Effector CD8-positive, alpha-beta T cell (primary cell): Measurements from ENCODE around the gene FOXJ1.

Experiments used
- DNase-seq: peaks from one replicate; lab custom pipeline; 2025; lab: John Stamatoyannopoulos, UW

Gene FOXJ1

GRCh38 chr17:76140661-76141211 is 309 bp downstream of the FOXJ1 start:
- no peak for DNase-seq

GRCh38 chr17:76139801-76140660 is 1.0 kb downstream of the FOXJ1 start:
- peak; percentile 44 for DNase-seq

GRCh38 chr17:76138896-76139752 is 1.9 kb downstream of the FOXJ1 start:
- no peak for DNase-seq

GRCh38 chr17:76138234-76138895 is 2.7 kb downstream of the FOXJ1 start:
- DNase-seq, result no peak

GRCh38 chr17:76137351-76138233 is 3.5 kb downstream of the FOXJ1 start:
- DNase-seq, result no peak

GRCh38 chr17:76137001-76137350 is 4.1 kb downstream of the FOXJ1 start:
- no peak for DNase-seq

GRCh38 chr17:76136276-76137000 is 4.6 kb downstream of the FOXJ1 start:
- no peak for DNase-seq

- no peak for DNase-seq
These were observed 5.2 kb downstream of the FOXJ1 start for GRCh38 chr17:76135810-76136188.

- DNase-seq, result no peak
These were observed 5.9 kb downstream of the FOXJ1 start for GRCh38 chr17:76134911-76135809.

GRCh38 chr17:76132574-76133338 is 8.3 kb downstream of the FOXJ1 start:
- DNase-seq, result no peak

GRCh38 chr17:76131692-76132573 is 9.1 kb downstream of the FOXJ1 start:
- no peak for DNase-seq

GRCh38 chr17:76131051-76131691 is 9.9 kb downstream of the FOXJ1 start:
- DNase-seq, result no peak

- DNase-seq, result no peak
These were observed 10.6 kb downstream of the FOXJ1 start for GRCh38 chr17:76130473-76130872.

- DNase-seq, result no peak
These were observed 15.1 kb downstream of the FOXJ1 start for GRCh38 chr17:76125922-76126321.

GRCh38 chr17:76125391-76125675 is 15.7 kb downstream of the FOXJ1 start:
- no peak for DNase-seq

- no peak for DNase-seq
These were observed 16.3 kb downstream of the FOXJ1 start for GRCh38 chr17:76124582-76125390.
